Stimulated activated CD4-positive, alpha-beta T cell treated with anti-CD3 and anti-CD28 coated beads, TNF-alpha, amount 100 ng/mL, for 24 hours (primary cell): ENCODE measurements around the gene FBXO45.
"Not testable (repeated sequence)": the region's sequence is repeated elsewhere in the genome, so short reads cannot be mapped to it uniquely, and the experiment has no call there.

Source experiments
- DNase-seq, 3 experiments: peaks; one replicate each; pipeline ENCODE4 v3.0.0-alpha.2; 2020; ENCODE audit warnings: low read depth in 3 of 3

FBXO45 gene, protein sequence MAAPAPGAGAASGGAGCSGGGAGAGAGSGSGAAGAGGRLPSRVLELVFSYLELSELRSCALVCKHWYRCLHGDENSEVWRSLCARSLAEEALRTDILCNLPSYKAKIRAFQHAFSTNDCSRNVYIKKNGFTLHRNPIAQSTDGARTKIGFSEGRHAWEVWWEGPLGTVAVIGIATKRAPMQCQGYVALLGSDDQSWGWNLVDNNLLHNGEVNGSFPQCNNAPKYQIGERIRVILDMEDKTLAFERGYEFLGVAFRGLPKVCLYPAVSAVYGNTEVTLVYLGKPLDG

DNA sequence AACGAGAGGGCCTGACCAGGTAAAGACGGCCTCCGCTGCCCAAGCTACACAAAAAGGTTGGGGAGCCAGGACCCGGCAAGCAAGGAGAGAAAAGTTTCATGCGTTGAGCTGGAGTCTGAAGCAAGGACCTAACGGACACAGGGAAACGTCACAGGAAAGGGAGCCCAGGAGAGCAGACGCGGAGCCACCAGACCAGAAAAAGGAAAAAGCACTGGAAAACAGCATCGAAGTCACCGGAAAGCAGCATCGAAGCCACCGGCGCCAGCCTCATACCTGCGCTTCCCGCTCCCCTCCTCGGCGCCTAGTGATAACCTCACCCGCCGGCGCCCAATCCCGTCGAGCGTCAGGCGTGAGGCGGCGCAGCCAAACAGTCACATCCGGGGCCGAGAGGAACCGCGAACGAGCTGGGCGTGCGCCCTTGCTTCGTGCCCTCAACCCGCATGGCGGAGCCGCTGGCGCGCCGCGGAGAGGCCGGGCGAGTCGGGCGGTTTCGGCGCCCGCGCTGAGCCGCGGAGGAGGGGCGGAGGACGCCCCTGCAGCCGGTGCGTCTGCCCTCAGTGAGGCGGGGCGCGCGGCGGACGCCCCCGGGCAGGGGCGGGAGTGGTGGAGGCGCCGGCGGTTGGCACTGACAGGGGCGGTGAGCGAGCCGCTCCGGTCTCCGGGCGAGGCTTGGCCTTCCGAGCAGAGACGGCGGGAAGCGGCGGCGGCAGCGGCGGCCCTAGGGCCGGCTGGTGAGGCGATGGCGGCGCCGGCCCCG lies at the start of gene FBXO45, which contains the start of gene WDR53:
Gene FBXO45 (plus strand): TSS at position 415 of the 757 bp plus-strand sequence. CDS start 325 bp downstream, at position 740.
Gene WDR53 (minus strand): TSS at position 309 of the 757 bp plus-strand sequence. CDS start 7,079 bp downstream, outside the sequence.
- DNase-seq = peak; percentile 90 to 93 (median 93)

DNA sequence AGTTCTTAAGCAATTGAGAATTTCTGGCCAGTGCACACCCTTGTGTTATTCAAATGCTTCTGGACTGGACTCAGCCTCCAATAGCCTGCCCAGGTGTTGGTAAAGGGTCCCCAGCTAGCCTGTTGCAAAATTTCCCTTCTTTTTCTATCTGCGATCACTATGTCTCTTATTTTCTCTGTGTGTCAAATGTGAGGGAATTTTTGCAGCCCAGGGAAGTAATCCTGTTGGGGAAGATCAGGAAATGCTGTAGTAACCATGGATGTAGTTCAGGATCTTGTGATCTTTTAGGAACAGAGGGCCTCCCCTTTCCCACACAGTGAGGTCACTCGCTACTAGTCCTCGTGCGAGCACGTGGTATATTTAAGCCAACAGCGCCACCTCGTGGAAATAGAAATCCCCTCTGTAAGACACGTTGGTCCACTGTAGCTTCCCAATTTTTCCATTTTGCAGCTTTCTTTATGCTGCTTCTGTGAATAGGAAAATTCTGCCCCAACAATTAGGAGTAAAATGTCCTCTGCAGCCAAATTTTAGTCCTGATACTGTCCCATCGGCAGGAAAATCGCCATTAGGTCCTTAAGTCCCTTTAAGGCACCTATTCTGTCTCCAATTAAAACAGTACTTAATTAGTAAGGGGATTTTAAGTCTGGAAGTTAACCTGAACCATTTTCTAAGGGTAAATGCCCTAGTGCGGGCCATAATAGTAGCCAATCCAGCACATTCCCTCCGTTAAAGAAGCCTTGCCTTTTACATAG lies 49.3 kb upstream of the FBXO45 start:
- DNase-seq = peak in 2 of 3 experiments; percentile 39 to 55

DNA sequence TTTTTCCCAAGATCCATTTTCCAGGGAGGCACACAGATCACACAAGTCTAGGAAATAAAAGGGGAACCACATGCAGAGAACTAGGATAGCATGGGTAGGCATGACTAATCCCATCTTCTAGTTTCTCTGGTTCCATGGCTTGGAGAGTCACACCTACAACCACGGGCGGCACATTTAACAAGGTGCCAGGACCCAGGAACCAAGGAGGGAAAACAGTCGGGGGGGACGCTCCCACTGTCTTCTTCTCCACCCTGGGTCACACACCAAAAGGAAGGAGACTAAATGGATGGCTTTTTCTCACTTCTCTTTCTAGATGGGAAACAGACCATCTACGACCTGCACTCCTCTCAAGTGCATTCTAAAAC lies 48.8 kb upstream of the FBXO45 start:
- peak in 1 of 3 experiments; percentile 29 for DNase-seq

DNA sequence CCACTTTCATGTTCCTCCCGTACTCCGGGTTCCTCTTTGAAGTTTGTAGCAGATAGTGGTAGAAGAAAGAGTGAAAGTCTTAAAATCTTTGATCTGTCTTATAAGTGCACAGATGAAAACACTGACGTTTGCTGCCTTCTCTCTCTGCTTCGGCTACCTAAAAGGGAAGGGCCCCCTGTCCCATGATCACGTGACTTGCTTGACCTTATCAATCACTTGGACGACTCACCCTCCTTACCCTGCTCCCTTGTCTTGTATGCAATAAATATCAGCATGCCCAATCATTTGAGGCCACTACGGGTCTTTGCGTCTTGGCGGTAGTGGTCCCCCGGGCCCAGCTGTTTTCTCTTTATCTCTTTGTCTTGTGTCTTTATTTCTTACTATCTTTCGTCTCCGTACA lies 47.2 kb upstream of the FBXO45 start:
- DNase-seq = not testable (repeated sequence)

DNA sequence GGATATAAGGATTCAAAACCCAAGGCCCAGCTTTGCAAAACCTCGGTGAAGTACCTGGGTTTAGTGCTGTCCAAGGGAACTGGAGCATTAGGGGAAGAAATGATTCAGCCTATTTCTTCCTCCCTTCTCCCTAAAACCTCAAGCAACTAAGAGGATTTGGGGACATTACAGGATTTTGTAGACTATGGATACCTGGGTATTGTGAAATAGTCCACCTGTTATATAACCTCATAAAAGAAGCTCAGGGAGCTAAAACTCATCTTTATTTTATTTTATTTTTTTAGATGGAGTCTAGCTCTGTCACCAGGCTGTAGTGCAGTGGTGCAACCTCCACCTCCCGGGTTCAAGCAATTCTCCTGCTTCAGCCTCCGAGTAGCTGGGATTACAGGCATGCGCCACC lies 44.6 kb upstream of the FBXO45 start:
- no peak for DNase-seq

DNA sequence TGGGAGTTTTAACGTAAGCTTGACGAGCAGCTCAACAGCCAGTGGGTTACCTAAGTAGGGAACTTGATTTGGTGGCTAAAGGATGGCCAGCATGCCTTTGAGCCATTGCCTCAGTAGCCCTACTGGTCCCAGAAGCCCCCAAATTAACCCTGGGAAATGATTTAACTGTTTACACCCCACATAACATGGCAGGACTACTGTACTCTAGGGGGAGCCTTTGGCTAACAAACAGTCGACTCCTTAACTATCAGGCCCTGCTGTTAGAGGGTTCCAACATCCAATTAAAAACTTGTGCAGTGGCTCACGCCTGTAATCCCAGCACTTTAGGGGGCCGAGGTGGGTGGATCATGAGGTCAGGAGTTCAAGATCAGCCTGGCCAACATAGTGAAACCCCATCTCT lies 43.9 kb upstream of the FBXO45 start:
- DNase-seq = no peak

DNA sequence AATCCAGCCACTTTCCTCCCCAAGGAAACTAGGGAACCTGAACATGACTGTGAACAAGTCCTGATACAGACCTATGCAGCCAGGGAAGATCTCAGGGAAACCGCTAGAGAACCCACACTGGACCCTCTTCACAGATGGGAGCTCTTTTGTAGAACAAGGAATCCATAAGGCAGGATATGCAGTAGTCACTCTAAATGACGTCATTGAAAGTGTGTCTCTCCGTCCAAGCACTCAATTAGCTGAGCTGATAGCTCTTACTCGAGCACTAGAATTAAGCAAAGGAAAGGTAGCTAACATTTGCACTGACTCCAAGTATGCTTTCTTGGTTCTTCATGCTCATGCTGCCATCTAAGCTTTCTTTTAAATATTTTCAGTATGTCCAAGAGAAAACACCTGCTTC lies 43.3 kb upstream of the FBXO45 start:
- DNase-seq = no peak

DNA sequence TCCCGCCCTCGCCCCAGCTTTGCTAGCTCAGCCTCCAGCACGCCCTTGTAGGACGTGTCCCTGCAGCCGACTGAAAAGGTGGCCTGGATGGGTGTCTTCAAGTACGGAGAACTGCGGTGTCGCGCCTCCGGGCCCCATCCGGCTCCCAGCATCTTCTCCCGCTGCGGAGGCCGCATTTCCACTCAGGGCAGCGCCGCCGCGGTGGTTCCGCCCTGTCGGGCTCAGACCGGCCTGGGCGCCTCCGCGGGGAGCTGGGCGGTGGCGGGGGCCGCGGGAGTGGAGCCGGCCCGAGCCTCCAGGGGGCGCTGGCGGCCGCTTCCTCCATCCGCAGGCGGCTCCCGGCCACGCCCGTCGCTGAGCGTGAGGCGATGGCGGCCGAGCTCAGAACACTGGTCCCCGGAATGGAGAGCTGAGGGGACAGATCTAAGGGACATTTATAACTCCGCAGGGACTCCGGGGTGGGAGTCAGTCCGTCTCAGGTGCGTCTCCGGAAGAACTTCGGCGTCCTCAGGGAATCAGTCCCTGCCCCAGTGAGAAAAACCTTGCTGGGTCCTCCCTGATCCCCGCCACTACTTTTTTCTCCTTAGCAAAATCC lies 39.7 kb upstream of the FBXO45 start:
- DNase-seq = peak; percentile 65 to 86 (median 76)

DNA sequence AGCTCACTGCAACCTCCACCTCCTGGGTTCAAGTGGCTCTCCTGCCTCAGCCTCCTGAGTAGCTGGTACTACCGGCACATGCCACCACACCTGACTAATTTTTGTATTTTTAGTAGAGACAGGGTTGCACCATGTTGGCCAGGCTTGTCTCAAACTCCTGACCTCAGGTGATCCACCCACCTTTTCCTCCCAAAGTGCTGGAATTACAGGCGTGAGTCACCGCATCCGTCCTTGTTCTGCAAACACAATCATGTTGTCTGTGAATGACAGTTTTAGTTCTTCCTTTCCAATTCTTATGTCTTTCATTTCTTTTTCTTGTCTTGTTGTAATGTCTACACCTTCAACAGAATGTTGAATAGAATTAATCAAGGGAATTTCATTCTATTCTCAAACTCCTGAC lies 37.0 kb upstream of the FBXO45 start:
- no peak for DNase-seq

DNA sequence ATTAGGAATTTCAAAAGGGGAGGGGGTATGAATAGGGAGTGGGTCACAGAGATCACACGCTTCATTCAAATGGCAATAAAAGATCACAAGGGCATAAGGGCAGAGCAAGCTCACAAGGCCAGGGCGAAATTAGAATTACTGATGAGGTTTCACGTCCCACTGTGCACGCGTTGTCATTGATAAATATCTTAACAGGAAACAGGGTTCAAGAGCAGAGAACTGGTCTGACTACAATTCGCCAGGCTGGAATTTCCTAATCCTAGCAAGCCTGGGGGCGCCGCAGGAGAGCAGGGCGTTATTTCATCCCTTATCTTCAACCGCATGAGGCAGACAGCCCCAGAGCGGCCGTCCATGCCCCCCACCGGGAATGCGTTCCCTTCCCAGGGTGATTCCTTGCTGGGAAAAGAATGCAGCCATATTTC lies 35.2 kb upstream of the FBXO45 start:
- DNase-seq = no peak

DNA sequence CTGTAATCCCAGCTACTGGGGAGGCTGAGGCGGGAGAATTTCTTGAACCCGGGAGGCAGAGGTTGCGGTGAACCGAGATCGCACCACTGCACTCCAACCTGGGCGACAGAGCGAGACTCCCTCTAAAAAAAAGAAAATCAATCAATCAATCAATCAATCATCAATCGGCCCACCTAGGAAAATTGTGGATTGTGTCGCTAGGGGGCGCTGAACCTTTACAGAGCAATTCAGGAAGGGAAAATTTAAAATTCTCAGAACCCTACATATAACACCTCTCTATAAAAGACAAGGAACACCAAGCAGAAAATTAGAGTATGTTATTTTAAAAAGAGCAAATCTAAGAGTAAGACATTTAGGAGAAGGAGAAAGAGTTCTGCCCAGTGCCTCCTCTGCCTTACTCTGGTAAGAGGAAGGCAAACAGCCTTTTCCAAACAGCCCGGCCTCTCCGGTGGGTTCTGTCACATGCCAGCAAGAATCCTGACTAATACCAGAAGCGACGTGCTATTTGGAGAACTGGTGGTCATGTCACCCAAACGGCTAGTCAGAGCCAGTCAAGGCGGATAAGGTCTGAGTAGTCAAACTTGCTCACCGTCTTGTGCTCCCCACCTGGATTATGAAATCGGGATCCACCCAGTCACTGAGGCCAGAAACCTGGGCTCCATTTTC lies 31.0 kb upstream of the FBXO45 start:
- DNase-seq = peak; percentile 41 to 59 (median 47)

DNA sequence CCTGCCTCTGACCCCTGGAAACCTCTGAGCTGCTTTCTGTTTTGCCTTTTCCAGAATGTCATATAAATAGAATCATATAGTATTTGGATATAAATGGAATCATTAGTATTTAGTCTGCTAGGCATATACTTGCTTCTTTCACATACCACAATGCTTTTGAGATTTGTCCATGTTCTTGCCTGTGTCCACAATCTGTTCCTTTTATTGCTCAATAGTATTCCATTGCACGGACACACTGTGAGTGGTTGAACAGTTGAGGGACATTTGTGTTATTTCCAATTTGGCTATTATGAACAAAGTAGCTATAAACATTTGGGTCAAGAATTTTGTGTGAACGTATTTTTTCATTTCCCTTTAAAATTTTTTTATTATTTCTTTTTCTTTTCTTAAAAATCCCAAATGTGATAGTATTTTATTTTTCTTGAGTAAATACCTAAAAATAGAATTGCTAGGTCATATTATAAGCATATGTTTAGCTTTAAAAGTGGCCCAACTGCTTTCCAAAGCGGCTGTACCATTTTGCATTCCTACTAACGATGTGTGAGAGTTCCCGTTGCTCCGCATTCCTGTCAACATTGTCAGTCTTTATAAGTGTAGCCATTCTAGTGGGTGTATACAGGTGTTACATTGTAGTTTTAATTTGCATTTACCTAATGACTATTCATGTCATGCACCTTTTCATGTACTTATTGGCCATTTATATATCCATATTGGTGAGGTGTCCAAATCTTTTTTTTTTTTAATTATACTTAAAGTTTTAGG lies 26.6 kb upstream of the FBXO45 start:
- no peak for DNase-seq

DNA sequence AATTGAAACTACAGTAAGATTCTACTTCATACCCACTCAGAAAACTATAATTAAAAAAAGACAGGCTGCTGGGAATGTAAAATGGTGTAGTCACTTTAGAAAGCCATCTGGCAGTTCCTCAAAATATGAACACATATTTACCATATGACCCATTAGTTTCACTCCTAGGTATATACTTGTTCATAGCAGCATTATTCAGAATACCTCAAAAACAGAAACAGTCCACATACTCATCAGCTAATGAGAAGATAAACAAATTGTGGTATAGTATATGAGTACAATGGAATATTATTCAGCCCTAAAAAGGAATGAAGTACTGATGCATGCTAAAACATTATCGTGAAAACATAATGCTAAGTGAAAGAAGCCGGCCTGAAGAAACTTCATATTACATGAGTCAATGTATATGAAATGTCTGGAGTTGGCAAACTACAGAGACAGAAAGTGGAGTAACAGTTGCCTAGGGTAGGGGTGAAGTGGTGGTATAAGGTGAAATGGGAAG lies 23.9 kb upstream of the FBXO45 start:
- no peak for DNase-seq

DNA sequence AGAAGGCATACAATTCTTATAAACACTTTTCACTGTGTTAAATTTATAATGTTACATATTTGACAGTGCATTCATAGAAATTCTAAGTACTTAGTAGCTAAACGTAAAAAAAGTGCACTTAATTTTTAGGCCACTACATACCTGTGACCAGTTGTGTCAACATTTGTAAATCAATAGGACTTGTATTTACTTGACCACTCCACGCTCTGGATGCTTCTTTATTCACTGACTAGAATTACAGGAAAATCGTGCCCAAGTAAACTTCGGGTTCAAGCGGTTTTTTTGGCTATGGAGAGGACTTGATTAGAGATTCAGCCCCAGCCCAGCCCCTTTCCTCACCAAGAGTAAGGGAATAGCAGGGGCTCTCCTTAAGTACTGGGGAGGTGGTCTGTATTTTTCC lies 21.9 kb upstream of the FBXO45 start:
- no peak for DNase-seq

DNA sequence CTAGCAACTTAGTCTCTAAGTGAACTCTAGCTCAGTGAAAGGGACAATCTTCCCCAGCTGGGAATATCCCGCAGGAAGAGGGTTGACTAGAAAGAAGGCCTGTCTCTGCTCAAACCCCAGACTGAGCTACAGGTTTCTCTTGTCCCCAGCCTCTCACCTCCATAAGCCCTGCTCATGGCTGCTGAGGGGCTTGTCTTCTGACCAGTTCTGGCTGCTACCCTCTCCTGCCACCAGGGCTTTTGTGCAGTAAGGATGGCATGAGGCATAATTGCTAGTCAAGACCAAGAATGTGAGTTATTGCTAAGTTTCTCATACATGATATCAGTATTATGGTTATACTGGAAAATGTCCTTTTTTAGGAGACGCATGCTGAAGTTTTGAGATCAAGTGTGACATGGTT lies 21.4 kb upstream of the FBXO45 start:
- DNase-seq = no peak

DNA sequence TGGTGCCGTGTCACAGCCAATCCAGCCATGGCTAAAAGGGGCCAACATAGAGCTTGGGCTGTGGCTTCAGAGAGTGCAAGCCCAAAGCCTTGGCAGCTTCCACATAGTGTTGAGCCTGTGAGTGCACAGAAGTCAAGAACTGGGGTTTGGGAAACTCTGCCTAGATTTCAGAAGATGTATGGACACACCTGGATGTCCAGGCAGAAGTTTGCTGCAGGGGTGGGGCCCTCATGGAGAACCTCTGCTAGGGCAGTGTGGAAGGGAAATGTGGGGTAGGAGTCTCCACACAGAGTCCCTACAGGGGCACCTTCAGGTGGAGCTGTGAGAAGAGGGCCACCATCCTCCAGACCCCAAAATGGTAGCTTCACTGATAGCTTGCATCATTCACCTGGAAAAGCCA lies 19.1 kb upstream of the FBXO45 start:
- not testable (repeated sequence) for DNase-seq

DNA sequence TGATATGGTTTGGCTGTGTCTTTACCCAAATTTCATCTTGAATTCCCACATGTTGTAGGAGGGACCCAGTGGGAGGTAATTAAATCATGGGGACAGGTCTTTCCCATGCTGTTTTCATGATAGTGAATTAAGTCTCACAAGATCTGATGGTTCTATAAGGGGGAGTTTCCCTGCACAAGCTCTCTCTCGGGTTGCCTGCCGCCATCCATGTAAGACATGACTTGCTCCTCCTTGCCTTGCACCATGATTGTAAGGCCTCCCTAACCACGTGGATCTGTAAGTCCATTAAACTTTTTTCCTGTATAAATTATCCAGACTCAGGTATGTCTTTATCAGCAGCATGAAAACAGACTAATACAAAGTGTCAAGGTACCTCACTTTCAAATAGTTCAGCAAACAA lies 18.3 kb upstream of the FBXO45 start:
- not testable (repeated sequence) for DNase-seq

DNA sequence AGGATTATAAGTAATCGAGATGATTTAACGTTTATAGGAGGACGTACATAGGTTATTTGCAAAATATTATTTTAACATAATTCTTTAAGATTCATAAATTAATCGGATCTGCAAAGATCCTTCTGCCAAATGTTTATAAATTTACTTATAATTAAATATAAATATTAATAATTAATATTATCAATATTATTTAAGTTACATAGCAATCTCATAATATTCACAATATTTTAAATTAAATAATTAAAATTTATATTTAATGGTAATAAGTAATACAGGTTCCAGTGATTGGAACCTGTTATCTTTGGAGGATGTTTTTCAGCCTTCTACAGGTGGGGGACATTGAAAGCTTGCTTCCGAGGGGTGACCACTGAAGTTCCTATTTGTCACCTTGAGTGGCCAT lies 16.2 kb upstream of the FBXO45 start:
- no peak for DNase-seq

DNA sequence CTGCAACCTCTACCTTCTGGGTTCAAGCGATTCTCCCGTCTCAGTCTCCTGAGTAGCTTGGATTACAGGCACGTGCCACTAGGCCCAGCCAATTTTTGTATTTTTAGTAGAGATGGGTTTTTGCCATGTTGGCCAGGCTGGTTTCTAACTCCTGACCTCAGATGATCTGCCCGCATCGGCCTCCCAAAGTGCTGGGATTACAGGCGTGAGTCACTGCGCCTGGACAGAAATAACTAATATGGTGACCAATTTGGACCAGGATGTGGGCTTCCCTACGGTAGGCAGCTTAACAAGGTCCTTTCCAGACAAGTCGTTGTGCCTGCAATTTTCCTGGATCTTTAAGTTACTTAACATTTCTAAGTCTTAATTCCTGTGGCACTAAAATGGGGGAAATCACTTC lies 14.9 kb upstream of the FBXO45 start:
- no peak for DNase-seq

DNA sequence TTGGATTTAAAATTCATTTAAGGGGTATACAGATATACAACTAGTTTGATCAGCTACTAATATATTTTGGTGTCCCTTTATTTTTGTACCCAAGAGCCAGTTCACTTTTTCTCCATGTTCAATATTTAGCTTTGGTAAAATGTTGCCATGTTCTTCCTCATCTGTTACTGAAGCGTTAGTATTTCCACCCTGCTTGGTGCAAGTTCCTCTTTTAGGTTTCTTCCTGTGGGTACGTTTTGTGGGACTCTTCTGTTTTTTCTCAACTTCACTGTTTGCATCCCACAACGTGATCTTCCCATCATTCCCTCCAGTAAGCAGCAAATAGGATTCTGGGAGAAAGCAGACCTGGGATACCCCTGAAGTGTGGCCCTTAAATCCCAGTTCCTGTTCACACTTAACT lies 14.3 kb upstream of the FBXO45 start:
- DNase-seq = no peak

DNA sequence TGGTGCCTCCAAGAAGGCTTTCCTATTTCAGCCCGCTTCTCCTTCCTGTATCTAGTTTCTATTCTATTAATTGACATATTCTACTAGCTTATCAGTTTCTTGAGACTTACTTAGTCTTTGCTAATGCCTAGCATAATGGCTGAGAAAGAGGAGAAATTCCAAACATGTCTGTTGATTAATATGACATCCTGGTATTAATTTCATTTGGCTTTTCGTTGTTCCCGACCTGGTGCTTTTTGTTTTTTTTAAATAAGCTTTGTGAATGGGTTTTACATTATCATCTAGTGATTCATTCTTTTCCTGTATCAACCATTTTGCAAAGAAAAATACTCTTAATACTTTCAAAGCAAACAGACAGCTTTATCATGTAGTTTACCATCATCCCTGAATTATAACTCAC lies 13.2 kb upstream of the FBXO45 start:
- DNase-seq = no peak
